AG04449 (cell line): ENCODE results near the gene BAX.
"Not testable (repeated sequence)": the region's sequence is repeated elsewhere in the genome, so short reads cannot be mapped to it uniquely, and the experiment has no call there.

Source experiments
- CTCF ChIA-PET: fragments of 350-600 bp; formaldehyde crosslinking; extraction: SDS; loops from one replicate; lab custom pipeline; 2021; ENCODE audit warnings: antibody characterized with exemption; lab: Yijun Ruan, JAX
- POLR2A ChIA-PET: fragments of 400-600, 350-600 bp; formaldehyde crosslinking; extraction: SDS; loops from one replicate; lab custom pipeline; 2020; ENCODE audit warnings: antibody characterized with exemption, inconsistent platforms; lab: Yijun Ruan, JAX
- DNase-seq: peaks from one replicate; pipeline ENCODE4 v3.0.0-alpha.2; 2010; ENCODE audit warnings: low read depth, low spot score
- H3K4me3 ChIP-seq: 2 replicates; pipeline ENCODE4 v1.5.1; 2011; ENCODE audit warnings: low read depth, mild to moderate bottlenecking, control low read depth, low read length
- TF ChIP-seq, protein P1 (sequence below): IDR thresholded peaks from one replicate; pipeline ENCODE4 v1.5.1; 2011; ENCODE audit warnings: mild to moderate bottlenecking, moderate library complexity, low read length, control low read depth, inconsistent platforms; ENCODE audit not compliant: insufficient read depth; ENCODE audit errors: missing control alignments

The BAX gene

DNA sequence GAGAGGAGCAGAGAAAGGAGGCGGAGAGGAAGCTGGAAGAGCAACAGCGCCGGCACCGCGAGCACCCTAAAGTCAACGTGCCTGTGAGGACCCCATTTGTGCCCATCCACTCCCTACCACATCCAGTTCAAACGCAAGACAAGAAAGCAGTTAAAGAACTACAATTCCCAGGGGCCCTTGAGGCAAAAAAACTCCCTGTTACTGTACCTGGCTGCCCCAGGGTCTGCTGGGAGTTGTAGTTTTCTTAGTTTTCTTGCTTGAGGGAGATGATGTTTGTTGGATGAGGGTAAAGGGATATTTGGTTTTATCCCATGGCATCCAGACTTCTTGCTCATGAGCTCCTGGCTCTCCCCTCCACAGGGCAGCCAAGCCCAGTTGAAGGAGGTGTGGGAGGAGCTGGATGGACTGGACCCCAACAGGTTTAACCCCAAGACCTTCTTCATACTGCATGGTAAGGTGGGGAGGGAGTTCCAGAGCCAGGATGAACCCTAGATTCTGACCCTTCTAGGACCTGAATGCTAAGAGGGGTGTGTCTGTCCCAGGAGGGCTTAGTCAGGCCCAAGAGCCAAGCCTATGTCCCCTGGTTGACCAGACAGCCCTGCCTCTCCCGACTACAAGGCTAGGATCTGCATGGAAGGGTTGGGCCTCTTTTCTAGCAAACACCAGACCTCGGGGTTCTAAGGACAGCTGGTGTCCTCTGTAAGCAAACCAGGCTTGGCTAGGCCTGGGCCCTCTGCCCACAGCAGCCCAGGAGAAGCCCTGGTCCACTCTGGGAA is 41.4 kb upstream of the BAX start:
- ChIA-PET POLR2A (no interaction called here), CTCF (no interaction called here)
- TF ChIP-seq, protein P1, sequence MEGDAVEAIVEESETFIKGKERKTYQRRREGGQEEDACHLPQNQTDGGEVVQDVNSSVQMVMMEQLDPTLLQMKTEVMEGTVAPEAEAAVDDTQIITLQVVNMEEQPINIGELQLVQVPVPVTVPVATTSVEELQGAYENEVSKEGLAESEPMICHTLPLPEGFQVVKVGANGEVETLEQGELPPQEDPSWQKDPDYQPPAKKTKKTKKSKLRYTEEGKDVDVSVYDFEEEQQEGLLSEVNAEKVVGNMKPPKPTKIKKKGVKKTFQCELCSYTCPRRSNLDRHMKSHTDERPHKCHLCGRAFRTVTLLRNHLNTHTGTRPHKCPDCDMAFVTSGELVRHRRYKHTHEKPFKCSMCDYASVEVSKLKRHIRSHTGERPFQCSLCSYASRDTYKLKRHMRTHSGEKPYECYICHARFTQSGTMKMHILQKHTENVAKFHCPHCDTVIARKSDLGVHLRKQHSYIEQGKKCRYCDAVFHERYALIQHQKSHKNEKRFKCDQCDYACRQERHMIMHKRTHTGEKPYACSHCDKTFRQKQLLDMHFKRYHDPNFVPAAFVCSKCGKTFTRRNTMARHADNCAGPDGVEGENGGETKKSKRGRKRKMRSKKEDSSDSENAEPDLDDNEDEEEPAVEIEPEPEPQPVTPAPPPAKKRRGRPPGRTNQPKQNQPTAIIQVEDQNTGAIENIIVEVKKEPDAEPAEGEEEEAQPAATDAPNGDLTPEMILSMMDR: no peak
- no peak overlapping the region for H3K4me3 ChIP-seq
- no peak for DNase-seq

GRCh38 chr19:48914181-48914580 is 40.5 kb upstream of the BAX start:
- CTCF ChIA-PET: interaction anchor here (1.1 kb wide), 1 partner anchor 72 kb away, joined by 3 read pairs; no protein-coding TSS in a partner anchor
- POLR2A ChIA-PET: no interaction called here
- TF ChIP-seq, protein P1: no peak
- H3K4me3 ChIP-seq: no peak overlapping the region
- no peak for DNase-seq

GRCh38 chr19:48915757-48916156 is 38.9 kb upstream of the BAX start:
- ChIA-PET POLR2A (no interaction called here), CTCF (no interaction called here)
- DNase-seq: no peak
- TF ChIP-seq, protein P1: no peak
- no peak overlapping the region for H3K4me3 ChIP-seq

GRCh38 chr19:48918071-48918470 is 36.6 kb upstream of the BAX start:
- TF ChIP-seq, protein P1: no peak
- no peak overlapping the region for H3K4me3 ChIP-seq
- POLR2A ChIA-PET: interaction anchor here (0.9 kb wide), 1 partner anchor 17 kb away, joined by 3 read pairs; no protein-coding TSS in a partner anchor

GRCh38 chr19:48918801-48919247 is 35.9 kb upstream of the BAX start:
- TF ChIP-seq, protein P1: no peak
- H3K4me3 ChIP-seq: no peak overlapping the region
- POLR2A ChIA-PET: interaction anchor here (0.9 kb wide), 2 partner anchors 18 to 45 kb away, joined by 3 read pairs; no protein-coding TSS in a partner anchor
- DNase-seq: no peak
- CTCF ChIA-PET: interaction anchor here (0.6 to 1.0 kb wide), 3 partner anchors 52 to 179 kb away, joined by 3 to 4 read pairs (median 3); no protein-coding TSS in a partner anchor

More at GRCh38 chr19:48918071-48918470, 36.6 kb upstream of the BAX start:
- no peak for DNase-seq
- CTCF ChIA-PET: interaction anchor here (1.0 kb wide), 1 partner anchor 53 kb away, joined by 4 read pairs; no protein-coding TSS in a partner anchor

DNA sequence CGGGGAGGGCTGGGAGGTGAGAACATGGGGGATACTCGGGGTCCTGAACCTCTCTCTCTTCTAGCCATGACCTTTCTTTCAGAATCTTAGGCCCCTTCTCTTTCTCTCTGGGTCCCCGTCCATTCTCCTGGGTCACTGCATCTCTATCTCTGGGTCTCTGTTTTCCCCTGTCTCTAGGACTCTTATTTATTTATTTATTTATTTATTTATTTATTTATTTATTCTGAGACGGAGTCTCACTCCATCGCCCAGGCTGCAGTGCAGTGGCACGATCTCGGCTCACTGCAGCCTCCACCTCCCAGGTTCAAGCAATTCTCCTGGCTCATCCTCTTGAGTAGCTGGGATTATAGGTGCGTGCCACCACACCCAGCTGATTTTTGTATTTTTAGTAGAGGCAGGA is 35.4 kb upstream of the BAX start:
- H3K4me3 ChIP-seq, DNase-seq: not testable (repeated sequence)
- CTCF ChIA-PET: interaction anchor here (0.6 to 1.0 kb wide), 3 partner anchors 51 to 178 kb away, joined by 3 to 4 read pairs (median 3); no protein-coding TSS in a partner anchor
- POLR2A ChIA-PET: interaction anchor here (0.9 to 1.4 kb wide), 2 partner anchors 45 to 47 kb away, joined by 3 read pairs; partner anchors contain the start of gene PPP1R15A
